ENCODE data around the gene TCF20. TPM values are rescaled to one million over a fixed set of nuclear protein-coding genes. Genes with fewer than 3 reads are reported as not detected.

Gene TCF20
- total and polyA plus RNA-seq, 4 donors: 1.0 to 15.8 (median 9.4) TPM

DNA sequence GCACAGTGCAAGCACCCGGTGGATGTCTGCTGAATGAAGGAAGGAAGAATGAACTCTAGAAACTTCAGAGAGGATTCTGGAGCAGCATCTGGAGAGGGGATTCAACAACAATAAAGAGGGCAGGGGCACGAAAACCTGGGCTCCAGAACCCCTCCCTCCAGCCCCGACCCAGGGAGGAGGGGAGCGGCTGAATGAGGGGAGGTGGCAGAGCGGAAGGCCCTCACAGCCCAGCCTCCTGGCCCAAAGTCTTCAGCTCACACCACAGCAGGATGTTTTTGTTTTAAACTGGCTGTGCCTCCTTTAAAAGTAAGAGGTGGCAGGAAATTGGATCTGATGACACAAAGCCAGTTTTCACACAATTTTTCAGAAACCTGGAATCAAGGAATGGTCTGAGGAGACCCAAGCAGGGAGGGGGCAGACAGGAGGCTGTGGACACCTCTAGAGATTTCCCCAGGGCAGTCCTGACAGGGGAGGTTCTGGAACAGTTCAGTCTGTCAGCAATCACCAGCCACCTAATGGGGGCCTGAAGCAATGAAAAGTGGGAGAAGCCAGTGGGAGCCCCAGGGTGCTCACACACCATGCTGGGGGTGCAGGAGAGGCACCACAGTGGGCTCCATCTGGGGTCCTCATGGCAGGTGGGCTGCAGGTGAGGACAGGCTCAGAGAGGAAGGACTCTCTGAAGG lies 44.4 kb upstream of the TCF20 start:
- no peak for DNase-seq (ENCODE audit: low spot score)
- Histone ChIP-seq H3K27me3 (ENCODE audit: control insufficient read depth in 4 of 4, insufficient read depth in 4 of 4, low read length in 3 of 4) (no peaks in the 10 kb centered on the region), H3K4me1 (ENCODE audit: control insufficient read depth in 4 of 4, insufficient read depth in 4 of 4, low read length in 3 of 4) (peaks cover 0 to 13% (median 8%) of the 10 kb centered on the region in 4 donors), H3K4me3 (ENCODE audit: low read depth in 1 of 3, low read length in 3 of 3) (no peak overlapping the region), H3K36me3 (ENCODE audit: control insufficient read depth in 4 of 4, insufficient read depth in 3 of 4, low read depth in 1 of 4, low read length in 3 of 4) (no peaks in the 10 kb centered on the region), H3K27ac (ENCODE audit: low read depth in 1 of 2, low read length in 2 of 2) (no peak overlapping the region), H3K9me3 (ENCODE audit: control insufficient read depth in 4 of 4, low read length in 3 of 4) (no peaks in the 10 kb centered on the region), H3K9ac (ENCODE audit: low read depth in 1 of 2, low read length in 2 of 2) (no peak overlapping the region)
- TF ChIP-seq YY1 (IDR thresholded peaks at IDR 0.05) (no peak), HNF4A (conservative IDR thresholded peaks at IDR 0.05) (no peak), REST (IDR thresholded peaks at IDR 0.05) (no peak), MAX (IDR thresholded peaks at IDR 0.05) (no peak), SP1 (IDR thresholded peaks at IDR 0.05) (no peak), EGR1 (IDR thresholded peaks at IDR 0.05; ENCODE audit: low read depth in 2 of 2) (no peak), ZBTB33 (IDR thresholded peaks at IDR 0.05) (no peak), RXRA (IDR thresholded peaks at IDR 0.05) (no peak)
- TF ChIP-seq, protein P1, sequence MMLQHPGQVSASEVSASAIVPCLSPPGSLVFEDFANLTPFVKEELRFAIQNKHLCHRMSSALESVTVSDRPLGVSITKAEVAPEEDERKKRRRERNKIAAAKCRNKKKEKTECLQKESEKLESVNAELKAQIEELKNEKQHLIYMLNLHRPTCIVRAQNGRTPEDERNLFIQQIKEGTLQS (IDR thresholded peaks at IDR 0.05): no peak
- 69% methylated on average over 5 of the region's 5 CpGs for WGBS

DNA sequence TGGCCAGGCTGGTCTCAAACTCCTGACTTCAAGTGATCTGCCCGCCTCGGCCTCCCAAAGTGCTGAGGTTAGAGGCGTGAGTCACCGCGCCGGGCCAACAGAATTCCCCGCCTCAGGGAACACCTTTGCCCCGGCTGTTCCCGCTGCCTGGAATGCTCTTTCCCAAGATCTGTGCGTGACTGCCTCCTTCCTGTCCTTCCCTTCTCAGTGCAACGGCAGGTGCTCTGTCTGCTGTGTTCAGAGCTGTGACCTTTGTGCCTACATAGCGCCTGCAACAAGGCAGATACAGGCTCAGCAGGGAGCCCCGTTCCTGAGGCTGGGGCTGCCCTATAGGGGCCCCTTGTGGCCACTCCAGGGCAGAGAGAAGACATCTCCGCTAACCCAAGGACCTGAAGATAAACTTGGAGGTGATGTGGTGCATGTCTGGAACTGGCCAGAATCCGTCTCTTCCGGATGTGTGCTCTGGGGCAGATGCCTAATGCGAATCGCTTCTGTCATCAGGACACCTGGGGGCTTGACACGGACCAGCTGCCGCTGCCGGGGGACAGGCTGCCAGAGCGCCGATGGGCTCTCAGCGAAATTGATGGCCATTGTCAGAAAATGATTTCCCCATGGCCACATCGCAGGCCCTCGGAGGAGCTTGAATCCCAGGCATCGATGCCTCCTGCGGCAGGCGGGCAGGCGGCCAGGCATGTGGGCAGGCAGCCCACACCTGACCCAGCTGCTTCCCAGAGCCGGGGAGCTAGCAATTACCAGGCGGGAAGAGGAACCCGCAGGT lies 43.5 kb upstream of the TCF20 start:
- Histone ChIP-seq H3K4me3 (ENCODE audit: low read depth in 1 of 3, low read length in 3 of 3) (no peak overlapping the region), H3K4me1 (ENCODE audit: control insufficient read depth in 4 of 4, insufficient read depth in 4 of 4, low read length in 3 of 4) (peaks cover 0 to 13% (median 8%) of the 10 kb centered on the region in 4 donors), H3K36me3 (ENCODE audit: control insufficient read depth in 4 of 4, insufficient read depth in 3 of 4, low read depth in 1 of 4, low read length in 3 of 4) (no peaks in the 10 kb centered on the region), H3K9me3 (ENCODE audit: control insufficient read depth in 4 of 4, low read length in 3 of 4) (no peaks in the 10 kb centered on the region), H3K27ac (ENCODE audit: low read depth in 1 of 2, low read length in 2 of 2) (peak overlapping the region; percentile 5 to 76), H3K9ac (ENCODE audit: low read depth in 1 of 2, low read length in 2 of 2) (no peak overlapping the region), H3K27me3 (ENCODE audit: control insufficient read depth in 4 of 4, insufficient read depth in 4 of 4, low read length in 3 of 4) (no peaks in the 10 kb centered on the region)
- 22% methylated on average over 33 of the region's 33 CpGs for whole genome bisulfite sequencing
- DNase-seq (ENCODE audit: low spot score): peak; percentile 46
- TF ChIP-seq YY1 (IDR thresholded peaks at IDR 0.05) (no peak), GABPA (IDR thresholded peaks at IDR 0.05 in 1 of 2, conservative IDR thresholded peaks at IDR 0.05 in 1 of 2) (no peak), EGR1 (IDR thresholded peaks at IDR 0.05; ENCODE audit: low read depth in 2 of 2) (no peak), RAD21 (IDR thresholded peaks at IDR 0.05) (peak; percentile 76 to 87), FOXA1 (IDR thresholded peaks at IDR 0.05) (no peak), RXRA (IDR thresholded peaks at IDR 0.05) (peak; percentile 83 to 88), NR2F2 (IDR thresholded peaks at IDR 0.05) (no peak), ZBTB33 (IDR thresholded peaks at IDR 0.05) (no peak), TAF1 (conservative IDR thresholded peaks at IDR 0.05) (no peak), HNF4G (IDR thresholded peaks at IDR 0.05) (no peak), REST (IDR thresholded peaks at IDR 0.05) (peak; percentile 35), SP1 (IDR thresholded peaks at IDR 0.05) (peak; percentile 90), HNF4A (conservative IDR thresholded peaks at IDR 0.05) (peak; percentile 67 to 78), MAX (IDR thresholded peaks at IDR 0.05) (no peak), JUND (IDR thresholded peaks at IDR 0.05) (peak in 1 of 2 donors; percentile 90)
- TF ChIP-seq, protein P1 (IDR thresholded peaks at IDR 0.05): no peak

All from liver (tissue), 9 donors.